Stimulated activated CD4-positive, alpha-beta T cell treated with anti-CD3 and anti-CD28 coated beads, Interleukin-12 subunit alpha, Interleukin-12 subunit beta, amount 100 ng/mL, for 24 hours (primary cell): ENCODE data around the gene C9orf43.
A peak's percentile ranks its signal among the peaks of the same experiment; 100 is the strongest.
"Not testable (repeated sequence)": the region's sequence is repeated elsewhere in the genome, so short reads cannot be mapped to it uniquely, and the experiment has no call there.

Experiments used
- DNase-seq, 2 experiments: peaks; one replicate each; pipeline ENCODE4 v3.0.0-alpha.2; 2020; ENCODE audit warnings: low read depth in 2 of 2

The C9orf43 gene

DNA sequence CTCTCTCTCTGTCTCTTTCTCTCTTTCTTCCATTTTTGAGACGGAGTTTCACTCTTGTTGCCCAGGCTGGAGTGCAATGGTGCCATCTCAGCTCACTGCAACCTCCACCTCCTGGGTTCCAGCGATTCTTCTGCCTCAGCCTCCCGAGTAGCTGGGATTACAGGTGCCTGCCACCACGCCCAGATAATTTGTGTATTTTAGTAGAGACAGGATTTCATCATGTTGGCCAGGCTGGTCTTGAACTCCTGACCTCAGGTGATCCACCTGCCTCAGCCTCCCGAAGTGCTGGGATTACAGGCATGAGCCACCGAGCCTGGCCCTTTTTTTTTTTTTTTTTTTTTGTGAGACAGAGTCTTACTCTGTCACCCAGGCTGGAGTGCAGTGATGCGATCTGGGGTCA lies 29.1 kb upstream of the C9orf43 start:
- DNase-seq = not testable (repeated sequence)

GRCh38 chr9:113381909-113382411 lies 28.6 kb upstream of the C9orf43 start:
- DNase-seq = no peak

DNA sequence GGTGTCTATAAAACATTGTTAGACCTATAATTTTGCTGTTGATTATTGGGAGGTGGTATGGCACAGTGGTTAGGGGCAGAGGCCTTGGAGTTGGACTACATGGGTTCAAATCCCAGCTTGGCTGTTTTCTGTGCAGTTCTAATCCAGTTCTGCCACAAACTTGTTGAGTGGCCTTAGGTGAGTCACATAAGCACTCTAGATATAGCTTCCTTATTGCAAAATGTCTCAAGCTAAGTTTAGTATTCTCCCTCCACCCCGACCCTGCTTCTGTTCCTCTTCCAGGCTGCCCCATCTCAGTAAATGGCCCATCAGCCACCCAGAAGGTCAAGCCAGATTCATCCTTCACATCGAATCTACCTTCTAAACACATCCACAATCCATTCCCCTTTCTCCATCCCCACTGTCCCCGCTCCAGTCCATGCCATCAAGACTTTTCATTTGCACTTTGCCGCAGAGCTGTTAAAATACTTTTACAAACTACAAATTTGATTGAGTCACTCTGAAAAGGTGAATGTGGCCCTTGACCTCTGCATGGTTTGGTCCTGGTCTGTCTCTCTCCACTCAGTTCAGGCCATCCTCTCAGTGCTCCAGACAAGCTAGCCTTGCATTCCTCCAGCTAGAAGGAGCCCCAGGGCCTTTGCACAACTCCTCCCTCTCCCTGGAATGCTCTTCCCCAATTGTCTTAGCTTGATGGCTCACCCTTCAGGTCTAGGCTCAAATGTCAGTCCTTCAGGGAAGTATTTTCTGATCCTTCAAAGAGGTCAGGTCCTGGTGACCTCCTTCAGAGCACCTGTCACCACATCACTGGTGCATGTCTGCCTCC lies 23.8 kb upstream of the C9orf43 start:
- DNase-seq = no peak

DNA sequence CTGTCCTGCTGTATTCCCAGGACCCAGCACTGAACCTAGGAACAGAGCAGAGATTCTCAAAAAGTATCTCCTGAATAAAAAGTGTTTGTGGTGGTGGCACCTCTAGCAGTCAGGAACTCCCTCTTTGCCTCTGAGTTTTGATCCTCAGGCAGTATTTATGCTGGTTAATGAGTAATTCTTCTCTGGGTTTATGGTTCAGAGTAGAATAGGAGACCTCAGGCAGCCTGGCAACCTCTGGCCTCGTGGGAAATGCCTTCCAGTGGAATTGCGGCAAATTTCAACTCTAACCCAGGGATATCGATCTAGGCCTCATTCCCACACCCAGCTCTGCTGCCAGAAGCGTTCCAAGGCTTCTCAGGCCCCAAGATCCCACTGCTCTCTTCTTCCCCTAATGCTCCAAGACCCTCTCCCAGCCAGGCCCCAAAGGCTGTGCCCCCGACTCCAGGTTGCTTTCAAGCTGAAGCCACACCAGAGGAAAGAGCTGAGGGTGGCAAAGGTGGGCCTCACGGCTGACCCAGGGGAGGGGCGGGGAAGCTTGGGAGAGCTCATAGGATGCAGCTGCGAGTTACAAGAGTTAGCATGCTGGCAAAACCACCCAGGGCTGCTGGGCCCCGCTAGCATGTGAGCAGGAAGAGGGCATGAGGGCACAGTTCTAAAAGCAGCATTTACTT lies 22.9 kb upstream of the C9orf43 start:
- DNase-seq = no peak

- DNase-seq = no peak
Measured at GRCh38 chr9:113388833-113389232, 21.7 kb upstream of the C9orf43 start.

DNA sequence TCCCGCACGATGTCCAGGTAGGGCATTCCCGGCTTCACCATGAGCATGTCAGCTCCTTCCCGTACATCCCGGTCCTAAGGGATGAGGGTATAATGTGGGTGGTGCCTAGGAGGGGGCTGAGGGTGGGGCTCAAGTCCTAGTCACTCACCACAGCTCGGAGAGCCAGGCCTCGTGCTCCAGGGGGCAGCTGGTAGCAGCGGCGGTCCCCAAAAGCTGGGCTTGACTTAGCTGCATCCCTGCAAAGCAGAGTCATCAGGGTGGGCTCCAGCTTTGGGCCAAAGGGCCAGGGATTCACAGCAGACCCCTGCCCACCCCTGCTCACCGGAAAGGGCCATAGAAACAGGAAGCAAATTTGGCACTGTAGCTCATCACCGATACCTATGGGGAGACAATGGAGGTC lies 21.1 kb upstream of the C9orf43 start:
- no peak for DNase-seq

DNA sequence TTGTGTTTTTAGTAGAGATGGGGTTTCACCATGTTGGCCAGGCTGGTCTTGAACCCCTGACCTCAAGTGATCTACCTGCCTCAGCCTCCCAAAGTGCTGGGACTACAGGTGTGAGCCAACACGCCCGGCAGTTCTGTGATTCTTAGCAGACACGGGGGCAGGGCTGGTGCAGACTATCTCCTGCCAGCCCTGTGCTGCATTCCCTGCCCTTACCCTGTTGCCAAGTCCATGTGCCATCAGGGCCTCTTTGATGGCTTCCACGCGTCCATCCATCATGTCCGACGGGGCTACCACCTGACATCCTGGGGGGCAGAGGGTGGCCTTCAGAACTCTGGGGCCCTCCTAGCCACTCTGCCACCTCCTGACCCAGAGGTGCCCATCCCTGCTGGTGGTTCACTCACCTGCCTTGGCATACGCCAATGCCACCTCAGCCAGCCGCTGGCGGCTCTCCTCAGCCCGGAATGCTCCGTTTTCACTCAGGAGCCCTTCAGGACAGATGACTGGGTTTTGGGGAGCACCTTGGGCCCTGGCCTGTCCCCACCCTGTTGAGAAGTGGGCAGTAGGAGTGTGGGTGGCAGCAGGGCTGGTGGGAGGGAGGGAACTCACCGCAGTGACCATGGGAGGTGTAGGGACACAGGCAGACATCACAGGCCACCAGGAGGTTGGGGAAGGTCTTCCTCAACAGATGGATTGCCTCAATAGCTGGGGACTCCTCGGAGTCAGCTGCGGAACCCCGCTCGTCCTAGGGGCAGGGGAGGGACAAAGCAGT lies 20.2 kb upstream of the C9orf43 start:
- no peak for DNase-seq

DNA sequence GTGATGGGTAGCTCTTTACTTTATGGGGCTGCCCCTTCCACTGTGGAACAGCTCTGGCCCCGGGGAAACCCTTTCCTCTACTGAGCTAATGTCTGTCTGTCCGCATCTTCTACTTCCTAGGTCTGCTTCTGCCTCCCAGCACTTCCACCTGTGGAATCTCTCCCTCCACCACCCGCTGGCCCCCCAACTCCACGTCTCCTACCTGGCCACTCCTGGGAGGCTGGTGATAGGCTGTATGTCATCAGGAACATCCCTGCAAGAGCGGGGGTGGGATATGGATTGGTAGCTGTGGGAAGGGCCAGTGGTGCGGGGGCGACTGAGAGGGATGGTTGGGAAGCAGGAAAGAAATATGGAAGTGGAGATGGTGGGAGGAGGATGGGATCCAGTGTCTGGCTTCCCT lies 18.6 kb upstream of the C9orf43 start:
- DNase-seq = no peak

DNA sequence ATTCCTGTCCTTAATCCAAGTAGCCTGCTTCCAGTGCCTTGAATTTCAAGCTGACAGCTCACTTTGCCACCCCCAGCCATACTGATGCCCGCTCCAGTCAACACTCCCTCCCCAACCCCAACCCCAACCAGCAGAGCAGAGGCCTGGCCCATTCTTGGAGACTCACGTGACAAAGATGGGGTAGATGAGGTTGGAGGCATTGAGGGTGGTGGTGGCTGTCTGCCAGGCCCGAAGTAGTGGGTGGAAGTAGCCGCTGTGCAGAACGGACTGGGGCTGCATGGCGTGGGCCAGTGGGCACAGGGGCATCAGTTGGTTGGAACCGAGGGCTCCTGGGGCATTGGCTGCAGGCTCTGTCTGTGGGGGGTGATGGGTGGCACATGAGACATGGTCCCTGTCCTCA lies 17.3 kb upstream of the C9orf43 start:
- DNase-seq = no peak

DNA sequence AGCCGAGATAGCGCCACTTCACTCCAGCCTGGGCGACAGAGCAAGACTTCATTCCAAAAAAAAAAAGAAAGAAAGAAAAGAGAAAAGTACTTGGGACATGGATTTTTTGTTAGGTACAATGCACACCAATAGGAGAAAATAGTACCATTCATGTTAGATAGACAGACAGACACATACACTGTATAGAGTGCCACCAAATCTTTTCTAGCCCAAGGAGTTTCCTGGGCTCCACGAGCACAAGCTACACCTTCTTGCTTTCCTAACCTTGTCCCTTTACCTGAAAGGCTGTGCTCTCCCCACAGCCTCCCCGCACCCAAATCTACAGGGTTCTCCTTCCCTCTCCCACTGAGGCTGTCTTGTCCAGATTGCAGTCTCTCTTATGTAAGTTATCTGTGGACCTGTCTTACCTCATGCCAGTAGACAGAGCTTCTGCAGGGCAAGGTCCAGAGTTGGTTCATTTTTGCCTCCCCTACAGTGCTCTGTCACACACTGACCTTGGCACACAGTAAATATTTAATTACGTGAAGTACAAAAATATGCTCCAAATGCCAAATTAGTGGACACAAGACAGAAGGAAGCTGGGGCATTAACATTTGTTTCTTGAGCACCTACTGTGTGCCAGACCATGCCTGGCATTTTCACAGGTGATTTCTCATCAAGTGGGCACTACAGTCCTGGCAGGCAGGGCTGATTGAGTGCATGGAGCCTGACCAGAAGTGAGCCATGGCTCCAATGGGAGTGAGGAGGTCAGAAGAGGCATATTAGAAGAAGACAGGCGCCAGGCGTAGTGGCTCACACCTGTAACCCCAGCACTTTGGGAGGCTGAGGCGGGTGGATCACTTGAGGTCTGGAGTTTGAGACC lies 15.3 kb upstream of the C9orf43 start:
- DNase-seq = no peak

- no peak for DNase-seq
Measured at GRCh38 chr9:113397203-113397631, 13.3 kb upstream of the C9orf43 start.

- DNase-seq = no peak
Measured at GRCh38 chr9:113398796-113399195, 11.8 kb upstream of the C9orf43 start.

GRCh38 chr9:113399646-113400200 lies 10.8 kb upstream of the C9orf43 start:
- no peak for DNase-seq

- DNase-seq = peak; percentile 97 to 99
Measured at GRCh38 chr9:113401027-113401792, 9.3 kb upstream of the C9orf43 start, which contains the start of gene ALAD. ALAD (minus strand) TSS chr9:113401284; CDS start chr9:113393559, 7,725 bp downstream.

DNA sequence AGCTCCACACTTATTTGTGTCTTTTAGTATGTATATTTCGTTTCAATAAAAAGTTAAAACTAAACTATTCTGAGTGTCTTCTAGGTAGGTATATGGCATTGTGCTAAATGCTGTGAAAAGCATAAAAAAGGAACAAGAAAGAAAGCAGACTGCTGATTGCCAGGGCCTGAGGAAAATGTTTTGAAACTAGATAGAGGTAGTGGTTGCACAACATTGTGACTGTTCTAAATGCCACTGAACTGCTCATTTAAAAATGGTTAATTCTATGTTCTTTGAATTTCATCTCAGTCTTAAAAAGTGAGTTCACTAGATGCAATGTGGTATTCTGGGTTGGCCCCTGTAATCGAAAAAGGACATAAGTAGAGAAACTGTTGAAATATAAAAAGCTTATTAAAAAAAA lies 6.9 kb upstream of the C9orf43 start:
- no peak for DNase-seq

DNA sequence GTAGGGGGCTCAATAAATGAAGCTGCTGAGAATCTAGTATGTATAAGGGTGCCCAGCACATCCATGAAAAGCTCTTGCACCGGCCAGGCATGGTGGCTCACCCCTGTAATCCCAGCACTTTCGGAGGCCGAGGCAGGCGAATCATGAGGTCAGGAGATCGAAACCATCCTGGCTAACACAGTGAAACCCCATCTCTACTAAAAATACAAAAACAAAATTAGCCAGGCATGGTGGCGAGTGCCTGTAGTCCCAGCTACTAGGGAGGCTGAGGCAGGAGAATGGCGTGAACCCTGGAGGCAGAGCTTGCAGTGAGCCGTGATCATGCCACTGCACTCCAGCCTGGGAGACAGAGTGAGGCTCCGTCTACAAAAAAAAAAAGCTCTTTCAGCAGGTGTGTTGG lies 4.2 kb upstream of the C9orf43 start:
- DNase-seq = not testable (repeated sequence)

GRCh38 chr9:113406873-113407511 lies 3.6 kb upstream of the C9orf43 start:
- peak; percentile 18 to 33 for DNase-seq

DNA sequence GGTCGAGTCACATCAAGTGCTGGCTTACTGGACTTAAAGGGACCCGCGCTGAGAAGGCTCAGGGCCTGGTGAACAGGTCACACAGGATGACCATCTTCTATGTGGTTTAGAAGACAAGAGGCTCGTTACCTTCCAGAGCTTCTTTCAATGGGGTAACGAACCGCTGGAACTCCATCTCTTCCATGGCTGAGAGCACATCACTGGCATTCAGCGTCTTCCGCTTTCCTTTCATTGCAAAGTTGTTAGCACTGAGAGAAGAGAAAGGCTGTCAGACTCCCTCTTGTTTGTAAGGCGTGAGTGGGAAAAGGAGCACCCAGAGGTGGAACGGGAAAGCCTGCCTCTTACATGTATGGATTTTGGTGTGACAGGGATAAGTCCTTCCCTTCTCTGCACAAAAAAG lies 1.1 kb upstream of the C9orf43 start:
- DNase-seq = no peak

DNA sequence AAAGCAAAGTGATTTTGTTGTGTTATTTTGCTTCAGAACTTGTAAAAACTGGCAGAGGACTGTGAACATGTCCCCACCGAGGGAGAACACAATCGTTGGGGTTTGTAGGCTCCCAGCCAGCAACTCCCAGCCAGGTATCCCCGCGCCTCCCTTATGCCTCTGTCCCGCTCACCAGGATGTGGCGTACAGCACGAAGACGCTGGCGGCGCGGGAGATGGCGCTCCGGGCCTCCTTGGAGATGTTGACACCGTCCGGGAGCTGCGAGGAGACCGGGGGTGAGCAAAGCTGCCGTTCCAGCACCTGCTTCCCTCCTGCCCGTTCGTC lies 702 bp upstream of the C9orf43 start:
- DNase-seq = no peak
